Adipose tissue (tissue), 3 donors: ENCODE results near the gene HTATIP2. TPM values are rescaled to one million over a fixed set of nuclear protein-coding genes. Genes with fewer than 3 reads are reported as not detected.
A peak's percentile ranks its signal among the peaks of the same experiment; 100 is the strongest.
"Not testable (repeated sequence)": the region's sequence is repeated elsewhere in the genome, so short reads cannot be mapped to it uniquely, and the experiment has no call there.

Experiments
- H3K27ac ChIP-seq: one replicate; pipeline ENCODE4 v1.5.1; 2013; ENCODE audit warnings: low read depth, low read length
- WGBS, 3 donors: extraction: QIAGEN DNeasy Blood & Tissue Kit; methylation state at CpG; one replicate each; pipeline ENCODE4 v1.1.7; 2013; 5-methylcytosine and 5-hydroxymethylcytosine counted together
- polyA plus RNA-seq, 3 donors: library from polyadenylated mRNA; stranded (reverse); fragments of 200-250 nt; gene quantifications; one replicate each; pipeline ENCODE4 v1.2.3, GENCODE V29; 2013
- donor health status: healthy with polysubstance abuse.
- donor health status: Bipolar disorder and iron deficiency.
- donor health status: healthy.

Gene HTATIP2
- polyA plus RNA-seq, 3 donors: 12.2 to 48.6 (median 19.4) TPM

DNA sequence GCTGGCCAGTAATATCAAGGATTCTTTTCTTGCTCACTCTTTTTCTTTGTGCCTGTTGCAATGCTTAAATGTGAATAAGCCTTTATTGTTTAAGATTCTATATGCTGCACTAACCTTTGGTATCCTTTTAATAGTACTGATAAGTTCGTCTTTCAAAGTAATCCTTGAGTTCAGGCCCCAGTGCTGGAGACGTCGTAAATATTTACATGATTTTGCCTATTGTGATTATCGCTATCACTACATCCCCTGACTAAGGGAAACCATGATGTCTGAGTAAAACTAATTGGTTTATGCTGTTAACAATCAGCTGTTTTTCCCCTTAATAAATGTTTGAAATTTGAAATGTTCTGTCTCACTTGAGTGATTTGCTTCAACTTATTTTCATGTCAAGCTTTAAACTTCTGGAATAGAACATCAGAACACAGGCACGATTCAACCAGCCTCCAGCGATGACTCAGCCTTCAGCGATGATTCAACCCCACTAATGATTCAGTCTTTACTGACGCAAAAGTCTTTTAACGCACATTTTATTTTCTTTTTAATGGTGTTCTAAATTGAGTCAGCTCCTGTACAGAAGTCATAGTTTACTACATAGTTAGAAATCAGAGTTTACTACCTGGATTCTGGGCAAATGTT lies 3.9 kb downstream of the HTATIP2 start:
- WGBS, 3 donors: 61 to 81% (median 68%) methylated on average over 9 of the region's 9 CpGs
- H3K27ac ChIP-seq: no peak overlapping the region

DNA sequence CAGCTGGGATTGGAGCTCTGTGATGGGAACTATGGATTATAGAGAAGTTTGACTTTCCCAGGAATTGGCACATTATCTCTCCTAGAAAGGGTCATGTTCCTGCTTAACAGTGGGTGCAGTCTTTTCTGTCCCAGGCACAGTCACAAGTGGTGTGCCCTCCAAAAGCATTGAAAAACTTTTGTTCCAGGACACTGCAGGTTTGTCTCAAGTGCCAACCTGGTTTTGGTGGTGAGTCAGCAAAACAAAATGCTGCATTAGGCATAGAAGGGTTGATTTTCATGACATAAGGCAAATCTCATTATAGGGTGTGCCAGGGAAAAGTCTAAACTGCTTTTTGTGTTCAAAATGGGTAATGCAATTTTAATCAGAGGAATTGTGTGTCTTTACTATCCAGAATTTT lies 4.9 kb downstream of the HTATIP2 start:
- no peak overlapping the region for H3K27ac ChIP-seq

DNA sequence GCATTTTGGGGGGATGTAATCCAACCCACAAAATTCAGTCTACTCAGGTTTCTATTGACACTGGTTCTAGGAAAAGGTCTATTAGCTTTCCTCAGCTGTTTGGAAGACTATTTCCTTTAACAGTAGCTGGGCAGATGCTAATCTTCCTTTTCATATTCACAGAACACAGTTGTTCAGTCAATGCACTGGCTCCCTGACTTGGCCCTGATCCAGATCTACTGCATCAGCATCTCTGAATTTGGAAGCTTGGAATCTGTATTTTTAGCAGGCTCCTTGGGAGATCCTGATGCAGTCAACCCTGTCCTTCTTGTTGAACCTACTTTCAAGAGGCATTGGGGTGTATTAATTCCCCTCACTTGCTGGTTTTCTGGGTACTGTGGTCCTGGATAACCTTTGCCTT lies 6.3 kb downstream of the HTATIP2 start:
- H3K27ac ChIP-seq: no peak overlapping the region

DNA sequence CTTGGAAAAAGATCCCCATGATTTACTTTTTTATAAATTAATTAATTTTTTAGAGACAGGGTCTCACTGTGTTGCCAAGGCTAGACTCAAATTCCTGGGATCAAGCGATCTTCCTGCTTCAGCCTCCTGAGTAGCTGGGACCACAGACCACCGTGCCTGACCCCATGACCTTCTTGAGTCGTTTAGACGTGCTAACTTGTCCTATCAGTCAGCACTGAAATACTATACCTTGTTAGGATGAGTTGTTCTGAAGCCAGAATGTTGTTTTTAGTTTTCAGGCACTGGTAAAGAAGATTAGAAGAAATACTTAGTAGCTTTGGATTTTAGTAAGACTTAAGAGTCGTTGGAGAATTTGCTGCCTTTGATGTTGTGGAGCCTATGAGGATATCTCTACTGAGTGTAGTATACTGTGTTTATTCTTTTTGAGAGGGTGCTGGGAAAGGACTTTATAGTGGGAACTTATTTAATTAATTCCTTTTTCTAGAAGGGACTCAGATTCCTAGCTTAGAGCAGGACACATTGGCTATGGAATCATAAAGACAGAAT lies 8.6 kb downstream of the HTATIP2 start:
- no peak overlapping the region for H3K27ac ChIP-seq
- WGBS, 3 donors: 64 to 74% (median 74%) methylated on average over 5 of the region's 5 CpGs

DNA sequence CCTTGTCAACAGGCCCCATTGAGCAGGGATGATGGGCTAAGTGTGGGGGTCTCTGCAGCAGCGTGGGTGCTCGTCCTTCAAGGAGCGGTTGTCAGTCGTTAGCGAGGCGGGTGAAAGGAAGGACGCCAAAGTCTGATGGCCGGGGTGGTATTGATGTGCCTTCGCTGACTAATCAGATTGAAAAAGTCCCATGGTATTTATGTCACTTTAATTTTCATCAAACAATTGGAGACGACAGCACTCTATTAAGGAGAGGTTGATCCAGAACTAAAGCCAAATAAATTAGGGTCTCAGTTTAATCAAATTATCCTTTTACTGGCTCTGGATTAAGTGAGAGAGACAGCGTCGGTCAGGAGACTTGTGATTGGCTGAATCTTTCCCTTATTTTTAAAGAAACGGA lies 9.6 kb downstream of the HTATIP2 start:
- no peak overlapping the region for H3K27ac ChIP-seq
- 89 to 94% (median 93%) methylated on average over 13 of the region's 13 CpGs for WGBS, 3 donors

DNA sequence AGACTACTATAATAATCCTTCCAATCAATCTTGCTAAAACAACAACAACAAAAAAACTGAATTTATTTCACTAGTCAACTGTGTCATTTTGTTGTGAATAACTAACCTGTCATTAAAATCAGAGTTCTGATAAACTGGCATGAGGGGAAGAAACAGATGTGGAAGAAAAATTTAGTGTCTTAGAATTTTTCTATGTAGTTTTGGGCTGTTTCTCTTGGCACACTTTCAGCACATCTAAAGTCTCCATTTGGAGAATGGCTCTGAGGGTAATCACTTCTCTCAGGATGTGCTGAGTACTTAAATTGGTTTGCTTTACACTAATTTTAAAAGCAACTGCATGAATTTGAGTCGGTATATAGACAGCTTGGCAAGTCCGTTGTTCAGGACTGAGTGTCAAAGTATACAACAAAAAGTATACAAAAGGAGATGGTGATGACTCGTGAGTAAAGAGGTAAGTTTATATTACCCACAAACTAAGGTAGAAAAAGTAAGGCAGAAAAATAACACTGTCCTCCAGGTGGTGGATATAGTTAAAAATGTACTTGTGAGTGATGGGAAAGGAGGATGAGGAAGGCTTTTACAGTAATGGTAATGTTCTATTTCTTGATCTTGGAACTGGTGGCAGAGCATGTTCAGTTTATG lies 10.2 kb downstream of the HTATIP2 start:
- WGBS, 3 donors: 79 to 86% (median 81%) methylated on average over 3 of the region's 3 CpGs
- no peak overlapping the region for H3K27ac ChIP-seq

DNA sequence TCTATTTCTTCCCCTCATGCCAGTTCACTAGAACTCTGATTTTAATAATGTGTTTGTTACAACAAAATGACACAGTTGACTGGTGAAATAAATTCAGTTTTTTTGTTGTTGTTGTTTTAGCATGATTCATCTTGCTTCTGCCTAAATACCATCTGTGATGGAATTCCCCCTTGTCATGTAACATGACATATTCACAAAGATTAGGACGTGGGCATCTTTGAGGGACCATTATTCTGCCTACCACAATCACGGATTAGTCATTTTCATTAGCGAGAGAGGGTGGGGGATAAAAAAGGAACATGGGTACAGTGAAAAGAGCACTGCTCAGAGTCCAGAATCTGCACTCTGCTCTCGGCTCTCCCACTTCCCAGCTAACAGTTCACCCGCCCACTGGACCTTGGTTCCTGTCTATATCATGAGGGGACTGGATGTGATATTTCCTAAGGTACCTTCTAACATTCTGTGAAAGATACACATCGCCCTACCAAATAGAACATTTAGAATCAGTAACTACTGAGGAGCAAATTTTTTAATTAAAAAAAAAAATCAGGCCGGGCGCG lies 11.3 kb downstream of the HTATIP2 start:
- WGBS, 3 donors: 90 to 93% (median 92%) methylated on average over 9 of the region's 9 CpGs

DNA sequence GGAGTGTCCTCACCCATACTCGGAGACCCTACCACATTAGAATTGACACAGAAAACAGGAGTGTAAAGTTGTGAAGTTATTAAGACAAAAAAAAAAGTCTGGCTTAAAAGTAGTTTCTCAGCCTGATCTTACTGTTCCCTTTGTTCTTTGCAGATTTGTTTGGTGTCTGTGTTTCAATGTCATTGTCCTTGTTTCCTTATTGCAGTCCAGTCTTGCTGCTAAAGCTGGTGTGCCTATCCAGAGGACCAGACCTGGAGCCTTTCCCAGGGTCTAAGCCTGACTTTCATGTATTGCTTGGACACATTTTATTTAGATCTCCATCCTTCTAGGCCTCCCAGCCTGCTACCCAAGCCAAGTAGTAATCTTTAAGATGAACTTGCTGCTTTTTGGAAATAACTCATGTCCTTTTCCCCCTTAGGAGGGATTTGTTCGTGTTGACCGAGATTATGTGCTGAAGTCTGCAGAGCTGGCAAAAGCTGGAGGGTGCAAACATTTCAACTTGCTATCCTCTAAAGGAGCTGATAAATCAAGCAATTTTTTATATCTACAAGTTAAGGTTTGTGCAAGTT lies 12.7 kb downstream of the HTATIP2 start:
- H3K27ac ChIP-seq: no peak overlapping the region
- 81 to 91% (median 86%) methylated on average over 3 of the region's 3 CpGs for WGBS, 3 donors

More for the DNA sequence above, 11.3 kb downstream of the HTATIP2 start:
- no peak overlapping the region for H3K27ac ChIP-seq

DNA sequence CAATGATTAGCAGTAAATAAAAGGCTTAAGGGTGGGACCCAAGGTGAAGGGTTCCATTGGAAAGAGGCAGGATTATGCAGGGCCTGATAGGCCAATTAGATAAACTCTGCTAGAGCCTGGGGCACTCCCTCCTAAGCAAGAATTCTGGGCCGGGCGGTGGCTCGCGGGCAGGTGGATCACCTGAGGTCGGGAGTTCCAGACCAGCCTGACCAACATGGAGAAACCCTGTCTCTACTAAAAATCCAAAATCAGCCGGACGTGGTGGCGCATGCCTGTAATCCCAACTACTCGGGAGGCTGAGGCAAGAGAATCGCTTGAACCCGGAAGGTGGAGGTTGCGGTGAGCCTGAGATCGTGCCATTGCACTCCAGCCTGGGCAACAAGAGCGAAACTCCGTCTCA lies 22.5 kb downstream of the HTATIP2 start:
- 83 to 91% (median 88%) methylated on average over 14 to 15 of the region's 15 CpGs for WGBS, 3 donors
- not testable (repeated sequence) for H3K27ac ChIP-seq

DNA sequence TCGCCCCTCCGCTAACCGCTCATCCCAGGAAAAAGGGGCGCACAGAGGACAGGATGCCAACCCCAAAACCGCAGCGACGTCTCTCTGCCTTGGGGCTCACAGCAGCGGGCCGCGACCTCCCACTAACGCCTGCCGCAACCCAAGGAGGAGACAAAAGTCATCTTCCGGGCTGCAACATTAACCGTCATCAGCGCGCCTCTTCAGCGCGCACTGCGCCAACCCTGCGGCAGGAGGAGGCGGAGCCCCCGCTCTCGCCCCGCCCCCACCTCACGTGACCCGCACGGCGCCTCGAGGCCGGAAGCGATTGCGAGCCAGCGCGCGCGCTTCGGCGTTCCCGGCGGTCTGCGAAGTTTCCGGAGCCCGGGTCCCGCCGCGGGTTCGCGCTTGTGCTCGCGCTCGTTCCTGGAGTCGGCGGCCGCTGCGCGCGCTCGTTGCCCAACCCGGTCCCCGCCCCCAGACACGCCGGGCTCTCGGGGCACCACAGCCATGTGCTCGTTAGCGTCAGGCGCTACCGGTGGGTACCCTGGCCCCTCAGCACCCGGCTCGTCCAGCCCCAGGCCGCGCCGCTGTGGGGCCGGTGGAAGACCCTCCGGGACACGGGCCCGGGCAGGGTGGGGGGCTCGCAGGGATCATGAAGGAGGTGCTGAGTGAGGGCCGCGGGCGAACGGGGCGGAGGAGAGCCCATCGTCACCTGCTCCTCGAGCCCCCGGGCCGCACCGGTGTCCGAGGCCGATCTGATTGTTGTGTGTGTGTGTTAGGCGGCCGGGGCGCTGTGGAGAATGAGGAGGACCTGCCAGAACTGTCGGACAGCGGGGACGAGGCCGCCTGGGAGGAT lies 24.0 kb downstream of the HTATIP2 start, which contains the start of gene PRMT3:
Gene PRMT3 (plus strand): TSS at position 456 of the 835 bp plus-strand sequence. CDS start 31 bp downstream, at position 487.
- WGBS, 3 donors: 0 to 1% (median 1%) methylated on average over 90 to 96 of the region's 96 CpGs
- peak within 1 kb of the TSS; percentile 49 for H3K27ac ChIP-seq

DNA sequence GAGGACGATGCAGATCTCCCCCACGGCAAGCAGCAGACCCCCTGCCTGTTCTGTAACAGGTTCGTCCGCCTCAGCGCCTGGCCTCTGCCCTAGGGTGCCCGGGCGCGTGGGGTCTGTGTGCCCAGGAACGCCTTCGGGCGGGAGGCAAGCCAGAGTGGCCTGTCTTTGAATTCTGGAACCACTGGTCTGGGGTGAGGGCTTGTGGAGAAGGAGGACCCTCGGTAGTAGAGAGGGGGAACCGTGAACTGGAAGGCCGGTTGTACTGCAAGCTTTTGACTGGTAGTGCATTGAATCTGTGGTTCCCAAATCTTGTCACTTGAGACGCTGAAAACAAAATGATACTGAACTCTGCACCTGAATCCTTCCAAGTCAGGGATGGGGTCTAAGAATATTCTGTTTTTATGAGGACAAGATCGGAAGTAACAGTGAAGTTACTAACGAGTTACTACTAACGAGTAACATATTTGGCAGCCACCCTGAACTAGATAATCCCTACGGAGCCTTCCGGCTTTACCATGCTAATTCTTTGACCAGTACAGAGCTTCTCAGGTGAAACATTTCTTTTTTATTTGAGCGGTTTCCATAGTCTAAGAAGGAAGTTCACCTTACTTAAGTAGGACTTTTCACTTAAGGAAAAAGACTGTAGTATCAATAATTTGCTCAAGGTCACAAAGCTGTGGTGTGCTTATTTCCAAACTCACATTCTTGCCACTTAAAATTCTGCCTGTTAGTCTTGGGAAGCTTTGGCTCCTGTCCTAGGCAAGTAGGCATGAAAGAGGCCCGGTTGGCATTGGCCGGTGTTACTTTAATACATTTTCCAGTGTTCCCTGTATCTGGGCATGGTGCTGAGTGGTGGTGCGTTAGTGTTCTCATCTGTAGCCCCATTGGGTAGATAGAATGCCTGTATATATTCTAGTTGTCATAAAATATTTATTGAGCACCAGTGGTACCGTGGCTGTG lies 24.9 kb downstream of the HTATIP2 start:
- WGBS, 3 donors: 11 to 15% (median 13%) methylated on average over 25 of the region's 25 CpGs
- H3K27ac ChIP-seq: peak overlapping the region; percentile 49

DNA sequence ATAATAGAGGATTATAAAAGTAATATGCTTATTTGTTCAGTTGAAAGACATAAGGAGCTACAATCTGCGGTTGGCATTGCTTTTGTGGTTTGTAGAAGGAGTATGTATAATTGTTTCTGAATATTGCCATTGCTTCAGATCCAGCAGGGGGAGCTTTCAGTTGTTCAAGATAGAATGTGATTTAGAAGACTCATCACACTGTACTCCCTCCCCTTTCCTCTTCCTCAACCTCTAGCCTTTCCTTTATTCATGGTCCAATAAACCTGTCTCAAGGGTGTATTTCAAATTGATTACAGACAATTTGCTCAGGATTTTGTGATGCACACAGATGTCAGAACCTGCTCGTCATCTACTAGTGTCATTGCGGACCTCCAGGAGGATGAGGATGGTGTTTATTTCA lies 33.8 kb downstream of the HTATIP2 start:
- H3K27ac ChIP-seq: no peak overlapping the region
- 70 to 79% (median 76%) methylated on average over 3 of the region's 3 CpGs for WGBS, 3 donors

DNA sequence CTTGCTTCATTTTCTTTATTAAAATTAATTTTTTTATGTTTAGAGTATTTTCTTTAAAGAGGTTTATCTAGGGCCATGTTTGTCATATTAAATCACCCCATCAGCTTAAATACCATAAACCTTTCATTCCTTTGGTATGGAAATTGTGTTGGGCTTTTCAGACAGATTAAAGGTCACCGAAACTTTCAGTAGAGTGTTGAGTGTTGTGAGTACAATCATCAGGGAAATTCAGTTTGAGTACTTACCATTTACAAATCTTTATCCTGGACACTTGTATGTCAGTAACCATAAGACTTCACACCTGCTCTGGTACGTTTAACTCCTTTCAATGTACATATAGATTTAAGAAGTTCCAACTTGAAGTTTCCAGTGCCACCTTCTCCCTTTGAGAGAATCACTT lies 36.0 kb downstream of the HTATIP2 start:
- 83 to 87% (median 83%) methylated on average over 2 of the region's 2 CpGs for WGBS, 3 donors
- no peak overlapping the region for H3K27ac ChIP-seq

DNA sequence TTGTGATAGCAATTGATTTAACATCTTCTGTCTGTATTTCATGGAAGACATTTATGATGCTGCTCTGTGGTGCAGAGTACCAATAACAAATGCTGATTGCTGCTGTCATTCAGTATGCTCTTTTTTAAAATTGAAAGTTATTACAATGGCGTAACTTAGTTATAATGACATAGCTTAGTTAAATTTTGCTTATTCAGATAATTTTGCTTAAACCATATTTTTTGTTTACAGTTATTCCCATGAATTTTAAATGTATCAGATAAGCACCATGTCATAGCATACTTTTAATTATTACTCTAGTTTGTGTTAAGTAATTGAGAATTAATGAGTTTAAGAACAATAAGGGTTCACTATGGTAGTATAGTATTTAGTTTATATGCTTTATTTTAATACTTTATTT lies 39.5 kb downstream of the HTATIP2 start:
- H3K27ac ChIP-seq: no peak overlapping the region
- WGBS, 3 donors: 92 to 100% (median 98%) methylated on average over 1 of the region's 1 CpG

DNA sequence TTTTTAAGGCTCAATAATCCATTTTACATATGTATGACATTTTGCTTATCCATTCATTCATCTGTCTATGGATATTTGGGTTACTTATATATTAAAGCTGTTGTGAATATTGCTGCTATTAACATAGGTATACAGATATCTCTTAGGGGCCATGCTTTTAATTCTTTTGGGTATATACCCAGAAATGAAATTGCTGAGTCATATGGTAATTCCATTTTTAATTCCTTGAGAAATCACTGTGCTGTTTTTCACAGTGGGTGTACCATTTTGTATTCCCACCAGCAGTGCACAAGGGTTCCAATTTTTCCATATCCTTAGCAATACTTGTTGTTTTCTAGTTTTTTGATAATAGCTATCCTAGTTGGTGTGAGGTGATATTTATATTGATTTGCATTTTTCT lies 43.0 kb downstream of the HTATIP2 start:
- no peak overlapping the region for H3K27ac ChIP-seq

DNA sequence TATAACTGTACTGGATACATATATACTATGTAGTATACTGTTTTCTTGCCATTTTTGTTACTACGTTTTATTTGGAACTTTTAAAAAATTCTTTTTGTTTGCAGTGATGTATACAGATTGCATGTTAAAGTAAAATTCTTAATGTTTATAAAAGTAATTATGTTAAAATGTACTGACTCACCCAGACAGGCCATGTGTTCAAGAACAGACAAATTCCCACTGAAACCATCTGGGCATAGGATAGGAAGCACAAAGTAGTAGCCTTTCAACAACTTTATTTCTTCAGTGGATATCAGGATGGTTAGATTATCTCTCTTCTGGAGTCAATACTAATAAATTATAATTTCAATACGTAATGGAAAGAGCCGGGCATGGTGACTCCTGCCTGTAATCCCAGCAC lies 43.8 kb downstream of the HTATIP2 start:
- WGBS, 3 donors: 60 to 74% (median 66%) methylated on average over 3 of the region's 3 CpGs
- no peak overlapping the region for H3K27ac ChIP-seq

DNA sequence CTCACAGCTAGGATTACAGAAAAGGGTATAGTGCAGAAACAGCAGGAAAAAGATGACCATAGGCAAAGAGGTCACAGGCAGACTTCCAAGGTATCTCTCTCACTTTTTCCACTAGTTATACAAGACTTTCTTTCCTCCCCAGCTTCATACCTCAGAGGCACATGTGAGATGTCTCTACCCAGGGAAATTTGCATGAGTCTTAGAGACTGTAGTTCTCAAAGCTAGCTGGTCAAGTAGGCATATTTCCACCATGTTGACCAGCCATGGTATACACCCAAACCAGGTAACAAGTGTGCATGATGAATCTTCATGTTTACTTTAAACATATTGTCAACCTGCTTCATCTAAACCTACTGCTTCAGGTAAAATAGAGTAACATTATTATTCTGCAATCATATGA lies 51.9 kb downstream of the HTATIP2 start:
- no peak overlapping the region for H3K27ac ChIP-seq

DNA sequence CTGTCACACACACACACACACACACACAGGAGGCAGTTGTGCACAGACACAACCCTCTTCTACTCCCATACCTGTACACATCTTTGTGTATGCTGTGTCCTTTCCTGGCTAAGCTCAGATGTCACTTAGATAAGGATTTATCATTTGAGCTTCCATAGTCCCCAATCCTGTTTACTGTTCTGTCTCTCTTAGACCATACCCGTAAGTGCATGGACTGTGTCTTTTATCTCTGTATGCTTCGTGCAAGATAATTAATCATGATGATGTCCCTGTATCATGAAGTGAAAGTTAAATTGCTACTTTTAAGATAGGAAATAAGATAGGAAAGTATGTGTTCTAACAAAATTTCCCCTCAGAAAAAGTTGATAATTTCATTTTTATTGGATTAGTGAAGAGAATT lies 54.3 kb downstream of the HTATIP2 start:
- no peak overlapping the region for H3K27ac ChIP-seq
- 57 to 73% (median 62%) methylated on average over 2 of the region's 2 CpGs for WGBS, 3 donors
